Measurements from ENCODE around the gene WNT3. TPM values are rescaled to one million over a fixed set of nuclear protein-coding genes. Genes with fewer than 3 reads are reported as not detected.

WNT3 gene
- total RNA-seq, 1 donor from 2014 or later = 1.1 TPM

- peaks cover 19% of the 10 kb centered on the region for H3F3A ChIP-seq (ENCODE audit: low read depth)
- H3K4me1 Mint-ChIP-seq = peaks cover 71% of the 10 kb centered on the region
- peaks cover 14% of the 10 kb centered on the region for H3K36me3 Mint-ChIP-seq
- H3K27me3 Mint-ChIP-seq (ENCODE audit: insufficient read depth, low read depth) = peaks cover 43% of the 10 kb centered on the region
- H3K4me3 ChIP-seq = no peak overlapping the region
- H4K20me1 ChIP-seq (ENCODE audit: low read depth) = peaks cover 54% of the 10 kb centered on the region
- H3K36me3 ChIP-seq = no peaks in the 10 kb centered on the region
- peak overlapping the region; percentile 94 for H3K4me3 Mint-ChIP-seq
- peak overlapping the region; percentile 98 for H3K27ac Mint-ChIP-seq
- no peaks in the 10 kb centered on the region for H3K79me2 ChIP-seq (ENCODE audit: low read depth)
- TF ChIP-seq EZH2 (IDR thresholded peaks at IDR 0.05) (peak; percentile 79), CTCF (IDR thresholded peaks at IDR 0.05) (no peak)
- no peaks in the 10 kb centered on the region for H3K9me3 Mint-ChIP-seq
- H3K4me2 ChIP-seq = peak overlapping the region; percentile 56
- DNase-seq (ENCODE audit: low spot score) = peak; percentile 39
- no peak overlapping the region for H3K9ac ChIP-seq
- no peak overlapping the region for H3K27ac ChIP-seq
- H3K9me3 ChIP-seq (ENCODE audit: low read depth) = no peaks in the 10 kb centered on the region
- H2AFZ ChIP-seq (replicated peaks) = no peak overlapping the region
- peaks cover 100% of the 10 kb centered on the region for H3K27me3 ChIP-seq
- H3K4me1 ChIP-seq = peaks cover 33% of the 10 kb centered on the region
Measured at GRCh38 chr17:46817151-46817900, 1.2 kb downstream of the WNT3 start.

GRCh38 chr17:46815474-46816353 is 2.8 kb downstream of the WNT3 start:
- H2AFZ ChIP-seq (replicated peaks) = no peak overlapping the region
- H3K27me3 ChIP-seq = peaks cover 93% of the 10 kb centered on the region
- TF ChIP-seq EZH2 (IDR thresholded peaks at IDR 0.05) = no peak
- TF ChIP-seq EZH2phosphoT487 (IDR thresholded peaks at IDR 0.05) = no peak
- H3F3A ChIP-seq (ENCODE audit: low read depth) = peaks cover 10% of the 10 kb centered on the region
- no peak overlapping the region for H3K4me3 ChIP-seq
- Mint-ChIP-seq H3K4me1 (peaks cover 70% of the 10 kb centered on the region), H3K27me3 (ENCODE audit: insufficient read depth, low read depth) (peaks cover 35% of the 10 kb centered on the region), H3K9me3 (no peaks in the 10 kb centered on the region), H3K4me3 (peak overlapping the region; percentile 94), H3K36me3 (peaks cover 14% of the 10 kb centered on the region), H3K27ac (peak overlapping the region; percentile 44)
- DNase-seq (ENCODE audit: low spot score) = no peak
- H3K4me1 ChIP-seq = peaks cover 25% of the 10 kb centered on the region
- no peaks in the 10 kb centered on the region for H3K36me3 ChIP-seq
- no peaks in the 10 kb centered on the region for H3K9me3 ChIP-seq (ENCODE audit: low read depth)
- H3K9ac ChIP-seq = no peak overlapping the region
- H4K20me1 ChIP-seq (ENCODE audit: low read depth) = peaks cover 40% of the 10 kb centered on the region
- H3K4me2 ChIP-seq = no peak overlapping the region
- H3K79me2 ChIP-seq (ENCODE audit: low read depth) = no peaks in the 10 kb centered on the region
- H3K27ac ChIP-seq = no peak overlapping the region

- no peak for DNase-seq (ENCODE audit: low spot score)
- H3K4me2 ChIP-seq = no peak overlapping the region
- Mint-ChIP-seq H3K27me3 (ENCODE audit: insufficient read depth, low read depth) (peaks cover 28% of the 10 kb centered on the region), H3K27ac (no peak overlapping the region), H3K4me1 (peaks cover 69% of the 10 kb centered on the region), H3K36me3 (peaks cover 14% of the 10 kb centered on the region), H3K9me3 (no peaks in the 10 kb centered on the region), H3K4me3 (peak overlapping the region; percentile 56)
- TF ChIP-seq EZH2 (IDR thresholded peaks at IDR 0.05) = no peak
- peaks cover 80% of the 10 kb centered on the region for H3K27me3 ChIP-seq
- H4K20me1 ChIP-seq (ENCODE audit: low read depth) = peaks cover 29% of the 10 kb centered on the region
- H3K9me3 ChIP-seq (ENCODE audit: low read depth) = no peaks in the 10 kb centered on the region
- H2AFZ ChIP-seq (replicated peaks) = no peak overlapping the region
- H3F3A ChIP-seq (ENCODE audit: low read depth) = peaks cover 7% of the 10 kb centered on the region
- H3K27ac ChIP-seq = no peak overlapping the region
- H3K4me1 ChIP-seq = peaks cover 16% of the 10 kb centered on the region
- H3K36me3 ChIP-seq = no peaks in the 10 kb centered on the region
- H3K9ac ChIP-seq = no peak overlapping the region
- no peak overlapping the region for H3K4me3 ChIP-seq
- no peaks in the 10 kb centered on the region for H3K79me2 ChIP-seq (ENCODE audit: low read depth)
Measured at GRCh38 chr17:46814446-46814845, 4.0 kb downstream of the WNT3 start.

- Histone ChIP-seq H3K9me3 (ENCODE audit: low read depth) (no peaks in the 10 kb centered on the region), H3F3A (ENCODE audit: low read depth) (peaks cover 1% of the 10 kb centered on the region), H3K79me2 (ENCODE audit: low read depth) (no peaks in the 10 kb centered on the region), H4K20me1 (ENCODE audit: low read depth) (peaks cover 24% of the 10 kb centered on the region), H2AFZ (replicated peaks) (no peak overlapping the region), H3K4me2 (no peak overlapping the region), H3K36me3 (no peaks in the 10 kb centered on the region), H3K27me3 (peaks cover 75% of the 10 kb centered on the region), H3K9ac (no peak overlapping the region), H3K4me3 (no peak overlapping the region), H3K4me1 (peaks cover 10% of the 10 kb centered on the region), H3K27ac (no peak overlapping the region)
- Mint-ChIP-seq H3K9me3 (no peaks in the 10 kb centered on the region), H3K27me3 (ENCODE audit: insufficient read depth, low read depth) (peaks cover 25% of the 10 kb centered on the region), H3K4me3 (peak overlapping the region; percentile 56), H3K4me1 (peaks cover 69% of the 10 kb centered on the region), H3K27ac (no peak overlapping the region), H3K36me3 (peaks cover 14% of the 10 kb centered on the region)
- DNase-seq (ENCODE audit: low spot score) = no peak
- TF ChIP-seq EZH2 (IDR thresholded peaks at IDR 0.05) = no peak
- TF ChIP-seq EZH2phosphoT487 (IDR thresholded peaks at IDR 0.05) = no peak
- TF ChIP-seq CTCF (IDR thresholded peaks at IDR 0.05) = no peak
Measured at GRCh38 chr17:46813920-46814319, 4.6 kb downstream of the WNT3 start.

Data from neural progenitor cell (in vitro differentiated cells).